A673 (cell line): ENCODE results near the gene C3AR1.

Experiments
- CTCF ChIP-seq: fragments of 300-800, 200-600 bp; sonication (generic); conservative IDR thresholded peaks from 2 replicates; pipeline ENCODE4 v1.5.1; 2017; ENCODE audit warnings: low read depth, mild to moderate bottlenecking, antibody characterized with exemption, low read length, moderate library complexity, mixed read lengths
- EZH2 ChIP-seq: fragments of 200-600 bp; sonication (generic); IDR thresholded peaks from 2 replicates; pipeline ENCODE4 v1.6.1; 2017; ENCODE audit warnings: borderline replicate concordance, low read depth, mild to moderate bottlenecking, mixed read lengths, antibody characterized with exemption, low read length; ENCODE audit not compliant: poor library complexity, severe bottlenecking

- no peak for TF ChIP-seq CTCF
- TF ChIP-seq EZH2: no peak
These were observed 17.3 kb downstream of the C3AR1 start for GRCh38 chr12:8048906-8049305.
